Measurements from ENCODE around the gene TJAP1.

DNA sequence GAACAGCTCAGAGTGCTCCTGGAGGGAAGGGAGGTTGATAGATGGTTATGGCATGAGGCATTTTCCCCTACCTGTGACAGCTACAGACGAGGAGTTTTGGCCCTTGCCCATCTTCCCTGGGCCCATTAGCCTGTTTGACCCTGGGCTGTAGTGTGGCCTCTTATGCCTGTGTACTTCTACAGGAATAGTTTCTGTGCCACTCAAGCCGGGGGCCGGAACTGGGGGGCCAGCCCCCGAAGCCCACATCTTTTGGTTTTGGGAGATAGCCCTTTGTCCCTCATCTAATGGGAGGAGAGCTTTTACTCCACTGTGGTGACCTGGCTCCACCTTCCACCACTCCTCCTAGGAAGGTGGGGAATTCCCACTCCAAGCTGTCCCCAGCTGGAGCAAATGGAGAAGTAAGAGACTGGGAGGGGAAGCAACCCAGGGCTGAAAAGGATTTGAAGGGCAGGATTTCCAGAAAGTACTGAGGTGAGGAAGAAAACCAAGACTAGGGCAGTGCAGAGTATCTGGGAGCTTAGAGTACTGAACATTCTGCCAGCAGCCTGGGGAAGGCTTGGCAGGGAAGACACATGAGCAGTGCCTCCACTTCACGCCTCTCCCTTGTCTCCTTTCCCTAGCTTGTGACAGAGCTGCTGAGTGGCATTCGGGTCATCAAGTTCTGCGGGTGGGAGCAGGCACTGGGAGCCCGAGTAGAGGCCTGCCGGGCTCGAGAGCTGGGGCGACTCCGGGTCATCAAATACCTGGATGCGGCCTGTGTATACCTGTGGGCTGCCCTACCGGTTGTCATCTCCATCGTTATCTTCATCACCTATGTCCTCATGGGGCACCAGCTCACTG, 43.1 kb upstream of the TJAP1 start:
- no peak for TF ChIP-seq GATA2 (IDR thresholded peaks at IDR 0.05; ENCODE audit: low read depth, low read length)
- no peak for TF ChIP-seq GATA3 (IDR thresholded peaks at IDR 0.05; ENCODE audit: low read depth, low read length)
